ENCODE measurements around the gene SLC25A12.
"Not testable (repeated sequence)": the region's sequence is repeated elsewhere in the genome, so short reads cannot be mapped to it uniquely, and the experiment has no call there.

SLC25A12 gene, protein sequence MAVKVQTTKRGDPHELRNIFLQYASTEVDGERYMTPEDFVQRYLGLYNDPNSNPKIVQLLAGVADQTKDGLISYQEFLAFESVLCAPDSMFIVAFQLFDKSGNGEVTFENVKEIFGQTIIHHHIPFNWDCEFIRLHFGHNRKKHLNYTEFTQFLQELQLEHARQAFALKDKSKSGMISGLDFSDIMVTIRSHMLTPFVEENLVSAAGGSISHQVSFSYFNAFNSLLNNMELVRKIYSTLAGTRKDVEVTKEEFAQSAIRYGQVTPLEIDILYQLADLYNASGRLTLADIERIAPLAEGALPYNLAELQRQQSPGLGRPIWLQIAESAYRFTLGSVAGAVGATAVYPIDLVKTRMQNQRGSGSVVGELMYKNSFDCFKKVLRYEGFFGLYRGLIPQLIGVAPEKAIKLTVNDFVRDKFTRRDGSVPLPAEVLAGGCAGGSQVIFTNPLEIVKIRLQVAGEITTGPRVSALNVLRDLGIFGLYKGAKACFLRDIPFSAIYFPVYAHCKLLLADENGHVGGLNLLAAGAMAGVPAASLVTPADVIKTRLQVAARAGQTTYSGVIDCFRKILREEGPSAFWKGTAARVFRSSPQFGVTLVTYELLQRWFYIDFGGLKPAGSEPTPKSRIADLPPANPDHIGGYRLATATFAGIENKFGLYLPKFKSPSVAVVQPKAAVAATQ

DNA sequence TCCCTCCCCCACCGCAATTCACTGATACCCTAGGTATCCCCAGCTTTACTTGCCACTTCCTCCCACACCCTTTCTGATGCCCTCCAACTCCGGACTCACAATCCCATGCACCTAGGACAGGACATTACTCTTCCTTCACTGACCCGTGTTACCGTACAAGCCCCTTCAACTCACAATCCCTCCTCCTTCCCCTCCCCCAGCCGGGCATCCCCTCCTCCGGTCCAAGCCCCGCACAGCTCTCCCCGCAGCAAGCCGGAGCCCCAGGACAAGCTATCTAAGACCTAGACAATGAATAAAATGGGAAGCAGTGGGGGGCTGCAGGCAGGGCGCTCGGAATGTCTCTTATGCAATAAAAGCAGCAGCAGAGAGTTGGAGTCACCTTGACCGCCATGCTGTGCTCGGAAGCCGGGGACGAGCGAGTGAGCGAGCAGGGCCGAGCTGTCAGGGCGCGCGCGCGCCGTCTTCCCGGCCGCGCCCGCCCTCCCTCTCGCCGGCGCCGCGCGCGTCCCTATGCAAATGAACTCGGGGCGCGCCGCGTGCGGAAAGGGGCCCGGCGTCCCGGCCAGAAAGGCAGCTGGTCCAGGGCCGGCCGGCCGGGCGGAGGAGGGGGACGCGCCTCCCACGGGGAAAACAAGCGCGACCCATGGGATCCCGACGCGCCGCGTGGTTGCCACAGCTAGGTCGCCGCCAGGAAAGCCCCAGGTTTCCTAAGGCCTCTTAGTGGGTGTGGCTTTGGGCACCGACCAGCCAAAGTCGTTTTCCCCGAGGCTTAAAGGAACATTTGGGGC, at the start of gene SLC25A12:
Gene SLC25A12 (minus strand): TSS at position 421 of the 788 bp plus-strand sequence. CDS start 30 bp downstream, at position 391.
- DNase-seq (ENCODE audit: low read depth): peak; percentile 64

DNA sequence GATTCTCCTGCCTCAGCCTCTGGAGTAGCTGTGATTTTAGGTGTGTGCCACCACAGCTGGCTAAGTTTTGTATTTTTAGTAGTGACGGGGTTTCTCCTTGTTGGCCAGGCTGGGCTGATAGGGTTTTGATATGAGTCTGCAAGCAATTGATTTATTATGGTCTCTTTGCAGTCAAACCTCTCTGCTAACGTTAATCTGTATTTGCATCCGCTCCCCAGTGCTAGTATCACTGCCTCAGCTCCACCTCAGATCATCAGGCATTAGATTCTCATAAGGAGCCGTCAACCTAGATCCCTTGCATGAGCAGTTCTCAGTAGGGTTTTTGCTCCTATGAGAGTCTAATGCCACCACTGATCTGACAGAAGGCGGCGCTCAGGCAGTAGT, 47.3 kb upstream of the SLC25A12 start:
- no peak for DNase-seq (ENCODE audit: low read depth)

DNA sequence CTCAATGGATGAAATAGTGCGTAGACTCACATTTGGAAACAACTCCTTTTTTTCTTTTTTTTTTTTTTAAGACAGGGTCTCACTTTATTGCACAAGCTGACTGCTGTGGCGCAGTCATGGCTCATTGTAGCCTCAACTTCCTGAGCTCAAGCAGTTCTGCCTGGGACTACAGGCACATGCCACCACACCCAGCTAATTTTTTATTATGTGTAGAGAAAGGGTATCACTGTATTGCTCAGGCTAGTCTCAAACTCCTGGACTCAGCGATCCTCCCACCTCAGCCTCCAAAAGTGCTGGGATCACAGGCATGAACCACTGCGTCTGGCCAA, 45.7 kb upstream of the SLC25A12 start:
- DNase-seq (ENCODE audit: low read depth): no peak

DNA sequence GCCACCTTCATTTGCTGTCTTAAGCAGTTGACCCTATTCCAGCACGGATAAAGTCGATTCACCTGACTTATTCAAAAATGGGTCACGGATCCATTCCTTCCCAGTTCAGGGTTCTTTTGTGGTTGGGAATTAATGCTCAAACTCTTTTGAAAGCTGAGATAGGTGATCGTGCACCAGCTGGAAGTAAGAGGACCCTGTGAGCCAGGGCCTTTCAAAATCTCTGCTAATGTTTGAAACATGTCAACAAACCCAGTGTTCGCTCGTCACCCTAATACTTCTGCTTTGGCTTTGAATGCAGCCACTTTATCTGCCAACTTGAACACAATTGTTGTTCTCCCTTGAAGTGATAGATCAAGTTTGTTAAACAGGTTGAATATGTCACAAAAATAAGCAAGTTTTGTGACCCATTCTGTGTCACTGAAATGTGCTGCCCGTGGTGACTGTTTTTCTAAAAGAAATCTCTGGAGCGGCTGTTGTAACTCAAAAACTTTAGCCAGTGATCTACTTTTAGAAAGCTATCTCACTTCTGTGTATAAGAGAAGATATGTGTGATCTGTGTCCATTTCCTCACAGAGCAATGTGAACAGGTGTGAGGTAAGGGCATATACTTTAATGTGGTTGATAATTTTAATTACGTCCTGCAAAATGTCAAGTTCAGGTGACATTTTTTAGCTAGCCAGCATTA, 45.2 kb upstream of the SLC25A12 start:
- no peak for DNase-seq (ENCODE audit: low read depth)

DNA sequence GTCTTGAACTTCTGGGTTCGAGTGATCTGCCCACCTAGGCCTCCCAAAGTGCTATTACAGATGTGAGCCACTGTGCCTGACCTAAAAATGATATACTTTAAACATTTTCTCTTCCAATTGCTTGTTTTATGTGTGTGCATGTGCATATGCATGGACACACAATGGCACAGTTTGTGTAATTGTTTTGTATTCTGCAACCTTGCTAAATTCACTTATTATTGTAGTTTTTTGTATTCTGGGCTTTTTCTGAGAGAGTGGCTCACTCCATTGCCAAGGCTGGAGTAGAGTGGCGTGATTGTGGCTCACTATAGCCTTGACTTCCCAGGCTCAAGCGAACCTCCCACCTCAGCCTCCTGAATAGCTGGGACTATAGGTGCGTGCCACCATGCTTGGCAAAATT, 36.3 kb upstream of the SLC25A12 start:
- no peak for DNase-seq (ENCODE audit: low read depth)

DNA sequence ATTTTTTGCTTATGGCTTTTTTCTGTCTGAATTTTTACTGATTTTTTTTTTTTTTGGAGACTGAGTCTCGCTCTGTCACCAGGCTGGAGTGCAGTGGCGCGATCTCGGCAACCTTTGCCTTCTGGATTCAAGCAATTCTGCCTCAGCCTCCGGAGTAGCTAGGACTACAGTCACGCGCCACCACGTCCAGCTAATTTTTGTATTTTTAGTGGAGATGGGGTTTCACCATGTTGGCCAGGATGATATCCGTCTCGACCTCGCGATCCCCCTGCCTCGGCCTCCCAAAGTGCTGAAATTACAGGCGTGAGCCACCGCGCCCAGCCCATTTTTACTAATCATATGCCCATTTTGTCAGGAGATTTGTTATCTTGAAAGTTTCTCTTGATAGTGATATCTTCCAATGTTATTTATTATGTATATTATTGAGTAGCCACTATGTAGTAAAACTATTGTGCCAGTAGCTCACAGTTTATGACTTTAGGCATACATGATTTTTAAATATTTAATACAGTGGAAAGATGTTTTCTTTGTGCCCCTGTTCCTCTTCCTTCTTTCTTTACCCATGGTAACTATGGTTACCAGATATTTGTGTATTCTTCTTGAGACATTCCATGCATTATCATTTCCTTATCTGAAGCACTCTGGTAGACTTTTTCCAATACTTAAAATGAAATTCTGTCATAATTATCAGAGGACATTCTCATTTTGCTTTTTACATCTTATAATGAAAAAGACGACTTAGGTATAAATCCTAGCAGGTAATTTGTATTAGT, 30.3 kb upstream of the SLC25A12 start:
- no peak for DNase-seq (ENCODE audit: low read depth)

DNA sequence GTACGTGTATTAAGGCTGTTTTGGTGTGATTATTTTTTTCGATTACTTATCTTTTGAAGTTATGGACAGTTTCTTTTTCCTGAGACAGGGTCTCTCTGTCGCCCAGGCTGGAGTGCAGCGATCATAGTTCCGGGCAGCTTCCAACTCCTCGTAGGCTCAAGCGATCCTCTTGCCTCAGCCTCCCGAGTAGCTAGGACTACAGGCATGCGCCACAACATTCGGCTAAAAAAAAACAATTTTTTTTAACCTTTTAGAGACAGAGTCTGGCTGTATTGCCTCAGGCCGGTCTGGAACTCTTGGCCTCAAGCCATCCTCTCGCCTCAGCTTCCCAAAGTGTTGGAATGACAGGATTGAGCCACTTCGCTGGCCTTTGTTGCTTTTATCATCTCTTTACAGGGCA, 29.2 kb upstream of the SLC25A12 start:
- DNase-seq (ENCODE audit: low read depth): peak; percentile 7

DNA sequence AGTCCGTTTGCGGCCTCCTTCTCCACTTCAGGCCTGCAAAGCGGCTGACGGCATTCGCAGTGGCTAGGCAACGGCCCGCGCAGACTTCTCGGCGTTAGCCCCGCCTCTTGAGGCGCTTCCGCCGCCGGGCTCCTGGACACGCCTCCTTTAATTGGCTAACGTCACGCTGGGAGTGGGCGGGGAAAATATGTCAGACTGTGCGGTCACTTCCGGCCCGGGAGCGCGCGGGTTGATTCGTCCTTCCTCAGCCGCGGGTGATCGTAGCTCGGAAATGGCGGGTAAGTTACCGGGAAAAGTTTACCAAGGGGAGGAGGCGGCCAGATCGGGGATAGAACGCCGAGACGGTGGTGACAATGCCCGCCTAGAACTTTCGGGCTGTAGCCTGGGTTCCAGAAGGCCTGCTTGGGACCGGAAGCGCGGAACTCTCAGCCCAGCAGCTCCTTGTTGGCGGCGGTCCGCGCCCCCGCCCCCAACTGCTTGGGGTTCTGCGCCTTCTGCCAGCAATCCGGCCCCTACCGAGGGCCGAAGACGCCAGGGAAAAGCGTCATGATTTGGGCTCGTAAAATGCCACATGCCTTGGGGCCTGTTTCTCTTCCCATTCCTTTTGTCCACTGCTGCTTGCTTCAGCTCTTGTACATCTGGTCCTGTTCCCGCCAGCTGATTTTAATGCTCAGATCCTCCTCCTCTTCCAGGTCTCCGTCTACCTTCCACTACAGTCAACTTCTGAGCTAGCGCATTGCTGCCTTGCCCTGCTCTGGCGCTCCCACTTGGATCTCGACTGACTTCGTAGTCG, 28.4 kb upstream of the SLC25A12 start, which contains the start of gene HAT1:
Gene HAT1 (plus strand): TSS at position 232 of the 793 bp plus-strand sequence. CDS start 40 bp downstream, at position 272.
- peak; percentile 95 for DNase-seq (ENCODE audit: low read depth)

DNA sequence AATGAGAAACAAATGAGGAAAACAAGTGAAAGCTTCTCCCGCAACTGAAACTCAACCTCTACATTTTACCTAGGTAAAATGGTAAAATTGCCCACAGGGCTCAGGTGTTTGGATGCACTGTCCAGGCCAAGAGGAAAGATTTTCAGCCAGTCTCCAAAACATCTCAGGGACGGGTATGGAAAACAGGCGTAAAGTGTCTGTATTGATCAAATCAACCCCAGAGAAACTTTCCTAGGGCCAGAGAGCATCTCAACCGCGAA, 27.9 kb upstream of the SLC25A12 start:
- DNase-seq (ENCODE audit: low read depth): no peak

DNA sequence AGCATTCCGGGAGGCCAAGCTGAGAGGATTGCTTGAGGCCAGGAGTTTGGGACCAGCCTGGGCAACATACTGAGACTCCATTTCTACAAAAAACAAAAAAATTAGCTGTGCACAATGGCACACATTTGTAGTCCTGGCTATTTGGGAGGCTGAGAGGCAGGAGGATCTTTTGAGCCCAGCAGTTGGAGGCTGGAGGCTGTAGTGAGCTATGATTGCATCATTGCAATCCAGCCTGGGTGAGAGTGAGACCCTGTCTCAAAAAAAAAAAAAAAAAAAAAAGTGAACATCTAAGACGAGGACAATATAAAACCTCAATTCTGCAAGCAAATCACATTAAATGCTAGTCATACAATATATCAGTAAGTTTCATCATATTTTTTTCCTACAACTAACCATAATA, 25.4 kb upstream of the SLC25A12 start:
- DNase-seq (ENCODE audit: low read depth): no peak

DNA sequence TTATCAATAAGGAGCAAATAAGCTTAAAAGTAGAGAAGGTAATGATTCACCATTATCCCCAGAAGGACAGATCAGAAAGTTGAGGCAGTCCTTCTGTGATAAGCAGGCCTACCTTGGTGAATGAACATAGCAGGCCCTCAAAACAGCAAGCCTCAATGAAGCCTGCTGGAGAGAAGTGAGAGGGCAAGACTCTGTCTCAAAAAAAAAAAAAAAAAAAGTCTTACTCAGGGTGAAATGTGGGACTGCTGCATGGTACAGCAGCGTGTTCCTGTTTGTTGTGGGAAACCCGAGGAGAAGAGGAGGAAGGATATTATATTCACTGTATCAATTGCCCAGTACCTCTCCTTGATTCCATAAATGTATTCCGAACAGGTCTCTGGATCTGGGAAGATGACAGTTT, 19.5 kb upstream of the SLC25A12 start:
- no peak for DNase-seq (ENCODE audit: low read depth)

DNA sequence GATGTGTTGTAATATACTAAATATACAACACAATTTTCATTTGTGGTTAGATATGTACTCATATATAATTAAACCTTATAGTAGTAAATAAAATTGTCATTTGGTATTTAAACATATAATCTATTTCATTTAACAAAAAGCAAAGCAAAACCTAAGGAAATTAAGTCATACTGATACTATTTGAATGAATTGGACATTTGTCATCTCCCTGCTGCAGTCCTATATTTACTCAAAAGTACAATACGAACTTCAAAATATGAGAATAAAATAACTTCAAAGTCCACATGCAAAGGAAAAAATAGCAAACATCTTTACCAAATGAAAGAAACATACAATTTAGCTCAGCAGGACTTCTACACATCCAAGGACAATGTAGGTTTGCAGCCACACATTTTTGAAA, 16.4 kb upstream of the SLC25A12 start:
- no peak for DNase-seq (ENCODE audit: low read depth)

DNA sequence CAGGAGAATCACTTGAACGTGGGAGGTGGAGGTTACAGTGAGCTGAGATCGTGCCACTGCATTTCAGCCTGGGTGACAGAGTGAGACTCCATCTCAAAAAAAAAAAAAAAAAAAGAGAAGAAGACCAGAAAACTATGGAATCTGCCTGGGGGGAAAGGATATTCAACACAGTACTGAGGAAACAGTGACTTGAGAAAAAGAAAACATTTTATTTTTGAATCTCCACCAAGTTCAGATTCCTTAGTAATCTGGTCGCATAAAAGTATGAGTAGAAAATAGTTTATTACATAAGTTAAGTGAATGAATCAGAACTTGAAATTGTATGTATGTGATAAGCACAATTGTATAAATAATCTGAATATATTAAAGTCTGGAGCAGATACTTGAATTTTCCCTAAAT, 15.2 kb upstream of the SLC25A12 start:
- no peak for DNase-seq (ENCODE audit: low read depth)

DNA sequence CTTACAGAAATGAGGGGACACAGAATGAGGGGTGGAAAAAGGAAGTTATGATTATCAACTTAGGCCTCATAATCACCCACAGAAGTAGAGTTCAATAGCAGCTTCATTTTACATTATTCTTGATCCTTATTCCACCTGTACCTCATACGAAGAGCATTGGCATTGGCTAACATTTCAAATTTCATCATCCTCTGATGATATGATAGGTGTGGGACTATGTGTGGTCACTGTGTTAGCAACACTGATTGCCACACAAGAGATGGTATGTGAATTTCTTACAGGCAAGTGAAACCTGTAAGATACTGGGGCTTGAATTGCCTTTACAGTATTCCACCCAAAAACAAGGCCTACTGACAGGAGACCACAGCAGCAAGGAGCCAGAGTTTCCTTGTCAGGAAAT, 14.2 kb upstream of the SLC25A12 start:
- no peak for DNase-seq (ENCODE audit: low read depth)

DNA sequence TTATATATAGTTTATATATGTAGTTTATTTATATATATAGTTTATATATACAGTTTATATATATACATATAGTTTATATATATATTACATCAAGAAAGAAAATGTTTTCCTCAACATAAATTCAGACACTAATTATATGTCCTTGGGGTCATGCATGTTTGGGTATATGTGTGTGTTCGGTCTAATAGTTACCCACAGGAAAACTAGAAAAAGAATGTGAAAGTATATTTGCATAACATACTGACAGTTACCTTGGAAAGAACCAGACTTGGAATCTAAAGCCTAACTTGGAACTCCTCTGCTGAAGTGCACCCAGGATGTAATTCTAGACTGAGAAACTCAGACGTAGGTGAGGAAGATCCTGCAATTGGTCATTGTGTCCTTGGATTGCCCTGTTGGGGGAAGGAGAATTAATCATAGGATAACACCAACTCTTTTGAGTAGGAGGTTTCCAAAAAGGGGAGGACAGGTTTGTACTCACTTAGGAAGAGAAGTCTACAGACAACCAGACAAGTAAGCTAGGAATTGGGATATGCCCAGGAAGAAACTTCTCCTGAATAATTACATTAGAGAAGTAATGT, 8.9 kb upstream of the SLC25A12 start:
- no peak for DNase-seq (ENCODE audit: low read depth)

DNA sequence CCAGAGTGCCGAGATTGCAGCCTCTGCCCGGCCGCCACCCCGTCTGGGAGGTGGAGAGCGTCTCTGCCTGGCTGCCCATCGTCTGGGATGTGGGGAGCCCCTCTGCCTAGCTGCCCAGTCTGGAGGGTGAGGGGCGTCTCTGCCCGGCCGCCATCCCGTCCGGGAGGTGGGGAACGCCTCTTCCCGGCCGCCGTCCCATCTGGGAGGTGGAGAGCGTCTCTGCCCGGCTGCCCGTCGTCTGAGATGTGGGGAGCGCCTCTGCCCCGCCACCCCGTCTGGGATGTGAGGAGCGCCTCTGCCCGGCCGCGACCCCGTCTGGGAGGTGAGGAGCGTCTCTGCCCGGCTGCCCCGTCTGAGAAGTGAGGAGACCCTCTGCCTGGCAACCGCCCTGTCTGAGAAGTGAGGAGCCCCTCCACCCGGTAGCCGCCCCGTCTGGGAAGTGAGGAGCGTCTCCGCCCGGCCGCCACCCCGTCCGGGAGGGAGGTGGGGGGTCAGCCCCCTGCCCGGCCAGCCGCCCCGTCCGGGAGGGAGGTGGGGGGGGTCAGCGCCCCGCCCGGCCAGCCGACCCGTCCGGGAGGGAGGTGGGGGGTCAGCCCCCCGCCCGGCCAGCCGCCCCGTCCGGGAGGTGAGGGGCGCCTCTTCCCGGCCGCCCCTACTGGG, 5.7 kb upstream of the SLC25A12 start:
- not testable (repeated sequence) for DNase-seq (ENCODE audit: low read depth)

DNA sequence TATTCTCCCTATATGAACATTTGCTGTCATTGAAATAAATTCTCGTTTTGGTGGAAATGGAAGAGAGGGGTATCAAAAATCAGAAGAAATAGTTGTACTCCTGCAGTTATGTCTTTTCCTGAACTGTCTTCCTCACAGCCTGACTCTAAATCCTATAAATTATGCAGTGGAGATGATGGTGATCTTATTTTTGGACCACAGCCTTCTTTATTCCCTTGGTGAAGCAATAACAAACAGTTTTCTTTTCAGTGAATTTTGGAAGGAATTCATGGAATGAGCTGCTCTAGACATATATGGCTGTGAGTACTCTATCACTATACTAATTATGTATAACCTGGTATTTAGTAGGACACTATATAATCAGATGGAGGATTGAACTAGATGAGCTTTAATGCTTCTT, 1.7 kb upstream of the SLC25A12 start:
- no peak for DNase-seq (ENCODE audit: low read depth)

DNA sequence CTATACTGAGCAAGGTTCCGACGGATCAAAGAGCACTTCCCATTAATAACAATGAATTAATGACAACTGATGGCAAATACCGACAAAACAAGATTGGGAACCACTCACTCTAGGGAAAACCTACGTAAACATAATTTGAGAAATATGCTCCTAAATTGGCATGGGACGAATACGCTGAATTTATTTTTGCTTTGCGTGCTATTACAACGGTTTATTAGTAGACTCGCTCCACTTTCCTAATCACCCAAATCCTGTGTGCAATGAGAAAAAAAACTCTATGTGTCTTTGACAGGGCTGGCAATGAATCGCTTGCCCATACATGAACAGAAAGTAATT, 536 bp upstream of the SLC25A12 start:
- DNase-seq (ENCODE audit: low read depth): no peak

DNA sequence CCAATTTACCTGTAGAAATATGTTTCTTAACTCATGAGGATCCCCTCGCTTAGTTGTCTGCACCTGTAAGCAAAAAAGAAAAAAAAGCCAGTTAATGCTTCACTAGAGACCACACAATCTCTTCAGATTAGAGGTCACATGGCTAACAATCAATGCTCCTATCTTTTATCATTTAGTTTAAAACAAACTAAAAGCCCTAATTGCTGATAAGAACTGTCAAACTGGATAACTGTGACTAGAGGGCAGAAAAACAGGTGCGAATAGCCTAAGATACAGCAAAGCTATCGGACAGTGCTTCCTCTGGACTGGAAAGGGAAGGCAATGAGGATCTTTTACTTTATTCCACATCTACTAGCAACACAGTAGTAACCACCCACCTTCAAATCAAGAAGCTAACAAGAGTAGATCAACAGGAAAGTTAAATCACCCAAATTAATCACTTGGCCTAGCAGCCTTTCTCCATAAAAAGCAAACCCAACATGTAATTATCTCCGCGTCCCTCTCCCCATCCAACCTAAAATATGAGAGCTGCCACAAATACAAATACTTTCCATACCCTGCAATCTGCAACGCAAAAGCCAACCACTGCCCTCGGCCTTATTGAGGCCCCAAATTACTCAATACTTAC, 734 bp downstream of the SLC25A12 start:
- DNase-seq (ENCODE audit: low read depth): no peak

DNA sequence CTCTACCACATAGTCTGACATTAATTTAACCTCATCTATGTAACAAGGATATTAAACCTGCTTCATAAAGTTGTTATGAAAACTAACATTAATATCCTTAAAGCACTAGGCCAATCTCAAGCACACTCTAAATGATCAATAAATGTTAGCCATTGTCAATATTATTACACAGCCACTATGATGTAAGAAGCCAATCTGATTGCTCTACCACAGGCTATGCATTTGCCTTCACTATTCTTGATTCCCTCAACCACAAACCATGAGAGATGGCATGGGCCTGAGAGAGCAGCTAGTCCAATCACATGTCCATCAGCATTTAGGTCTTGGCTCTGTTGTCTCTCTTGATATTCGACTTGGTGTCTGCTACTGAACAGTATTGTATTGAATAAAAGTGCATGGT, 4.2 kb downstream of the SLC25A12 start:
- no peak for DNase-seq (ENCODE audit: low read depth)

All from stromal cell of bone marrow (primary cell).